GM23338 (cell line): ENCODE results near the gene LRRTM2.
A peak's percentile ranks its signal among the peaks of the same experiment; 100 is the strongest.

Source experiments
- EZH2 ChIP-seq: fragments of 200-600 bp; sonication (generic); IDR thresholded peaks from one replicate; pipeline ENCODE4 v1.8.0; 2017; ENCODE audit warnings: antibody characterized with exemption, mild to moderate bottlenecking, low read depth; ENCODE audit not compliant: unreplicated experiment
- EZH2phosphoT487 ChIP-seq: fragments of 200-600 bp; sonication (generic); IDR thresholded peaks from one replicate; pipeline ENCODE4 v1.8.1; 2018; ENCODE audit warnings: antibody characterized with exemption; ENCODE audit not compliant: unreplicated experiment
- JUNB ChIP-seq: IDR thresholded peaks from one replicate; pipeline ENCODE4 v1.6.1; 2016; ENCODE audit warnings: antibody characterized with exemption; ENCODE audit not compliant: unreplicated experiment
- NANOG ChIP-seq: IDR thresholded peaks from 2 replicates; pipeline ENCODE4 v1.6.1; 2016; ENCODE audit warnings: antibody characterized with exemption, borderline replicate concordance
- POLR2AphosphoS5 ChIP-seq: IDR thresholded peaks from 2 replicates; pipeline ENCODE4 v1.6.1; 2016; ENCODE audit warnings: antibody characterized with exemption, low read depth
- ZNF114 ChIP-seq: fragments of 250-450 bp; sonication (Bioruptor Pico); IDR thresholded peaks from 2 replicates; pipeline ENCODE4 v1.5.0; 2020; ENCODE audit warnings: mild to moderate bottlenecking, moderate library complexity
- ZNF331 ChIP-seq: fragments of 250-450 bp; sonication (Bioruptor Pico); IDR thresholded peaks from 2 replicates; pipeline ENCODE4 v1.5.0; 2020; ENCODE audit warnings: low read depth, mild to moderate bottlenecking, moderate library complexity
- TF ChIP-seq, protein P1 (sequence below), 2 experiments: fragments of 200-600 bp in 1 of 2; sonication (generic) in 1 of 2; conservative IDR thresholded peaks; 2 replicates each; pipeline versions ENCODE4 v1.5.1 to v1.6.1; 2016 to 2017; ENCODE audit warnings: antibody characterized with exemption in 2 of 2, low read depth in 2 of 2, mild to moderate bottlenecking in 2 of 2, moderate library complexity in 1 of 2
- TF ChIP-seq, protein P2 (sequence below): IDR thresholded peaks from one replicate; pipeline ENCODE4 v1.6.1; 2018; ENCODE audit warnings: antibody characterized with exemption; ENCODE audit not compliant: unreplicated experiment
- TF ChIP-seq, protein P3 (sequence below): IDR thresholded peaks from 2 replicates; pipeline ENCODE4 v1.6.1; 2016; ENCODE audit warnings: antibody characterized with exemption

DNA sequence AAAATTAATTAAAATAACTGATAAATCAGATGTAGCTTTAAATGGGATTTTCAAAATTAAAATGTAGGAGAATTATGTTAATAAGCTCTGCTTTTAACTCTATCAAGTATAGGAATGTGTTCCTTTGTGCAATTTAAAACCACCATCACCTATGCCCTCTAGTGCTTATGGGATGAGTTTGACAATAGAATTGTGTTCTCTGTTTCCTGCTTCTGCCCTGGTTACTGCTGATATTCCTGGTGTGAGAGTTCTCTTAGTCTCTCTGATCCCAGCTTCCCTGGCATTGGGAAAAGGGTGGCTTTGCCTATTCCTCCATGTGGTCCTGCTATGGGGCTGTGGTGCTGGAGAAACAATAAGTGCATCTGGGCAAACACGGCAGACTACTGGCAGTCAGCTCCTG, 8.1 kb downstream of the LRRTM2 start:
- TF ChIP-seq, protein P1, sequence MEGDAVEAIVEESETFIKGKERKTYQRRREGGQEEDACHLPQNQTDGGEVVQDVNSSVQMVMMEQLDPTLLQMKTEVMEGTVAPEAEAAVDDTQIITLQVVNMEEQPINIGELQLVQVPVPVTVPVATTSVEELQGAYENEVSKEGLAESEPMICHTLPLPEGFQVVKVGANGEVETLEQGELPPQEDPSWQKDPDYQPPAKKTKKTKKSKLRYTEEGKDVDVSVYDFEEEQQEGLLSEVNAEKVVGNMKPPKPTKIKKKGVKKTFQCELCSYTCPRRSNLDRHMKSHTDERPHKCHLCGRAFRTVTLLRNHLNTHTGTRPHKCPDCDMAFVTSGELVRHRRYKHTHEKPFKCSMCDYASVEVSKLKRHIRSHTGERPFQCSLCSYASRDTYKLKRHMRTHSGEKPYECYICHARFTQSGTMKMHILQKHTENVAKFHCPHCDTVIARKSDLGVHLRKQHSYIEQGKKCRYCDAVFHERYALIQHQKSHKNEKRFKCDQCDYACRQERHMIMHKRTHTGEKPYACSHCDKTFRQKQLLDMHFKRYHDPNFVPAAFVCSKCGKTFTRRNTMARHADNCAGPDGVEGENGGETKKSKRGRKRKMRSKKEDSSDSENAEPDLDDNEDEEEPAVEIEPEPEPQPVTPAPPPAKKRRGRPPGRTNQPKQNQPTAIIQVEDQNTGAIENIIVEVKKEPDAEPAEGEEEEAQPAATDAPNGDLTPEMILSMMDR (conservative IDR thresholded peaks at IDR 0.05; ENCODE audit: low read depth in 2 of 2), result 0 out of 4 replicates have a peak, but pooled peaks of 1 of the 2 experiments have one; percentile 4
- TF ChIP-seq JUNB (no peak), NANOG (no peak), EZH2phosphoT487 (no peak), EZH2 (no peak), POLR2AphosphoS5 (no peak), ZNF331 (CRISPR knock-in tag) (no peak), ZNF114 (CRISPR knock-in tag) (no peak)
- TF ChIP-seq, protein P2, sequence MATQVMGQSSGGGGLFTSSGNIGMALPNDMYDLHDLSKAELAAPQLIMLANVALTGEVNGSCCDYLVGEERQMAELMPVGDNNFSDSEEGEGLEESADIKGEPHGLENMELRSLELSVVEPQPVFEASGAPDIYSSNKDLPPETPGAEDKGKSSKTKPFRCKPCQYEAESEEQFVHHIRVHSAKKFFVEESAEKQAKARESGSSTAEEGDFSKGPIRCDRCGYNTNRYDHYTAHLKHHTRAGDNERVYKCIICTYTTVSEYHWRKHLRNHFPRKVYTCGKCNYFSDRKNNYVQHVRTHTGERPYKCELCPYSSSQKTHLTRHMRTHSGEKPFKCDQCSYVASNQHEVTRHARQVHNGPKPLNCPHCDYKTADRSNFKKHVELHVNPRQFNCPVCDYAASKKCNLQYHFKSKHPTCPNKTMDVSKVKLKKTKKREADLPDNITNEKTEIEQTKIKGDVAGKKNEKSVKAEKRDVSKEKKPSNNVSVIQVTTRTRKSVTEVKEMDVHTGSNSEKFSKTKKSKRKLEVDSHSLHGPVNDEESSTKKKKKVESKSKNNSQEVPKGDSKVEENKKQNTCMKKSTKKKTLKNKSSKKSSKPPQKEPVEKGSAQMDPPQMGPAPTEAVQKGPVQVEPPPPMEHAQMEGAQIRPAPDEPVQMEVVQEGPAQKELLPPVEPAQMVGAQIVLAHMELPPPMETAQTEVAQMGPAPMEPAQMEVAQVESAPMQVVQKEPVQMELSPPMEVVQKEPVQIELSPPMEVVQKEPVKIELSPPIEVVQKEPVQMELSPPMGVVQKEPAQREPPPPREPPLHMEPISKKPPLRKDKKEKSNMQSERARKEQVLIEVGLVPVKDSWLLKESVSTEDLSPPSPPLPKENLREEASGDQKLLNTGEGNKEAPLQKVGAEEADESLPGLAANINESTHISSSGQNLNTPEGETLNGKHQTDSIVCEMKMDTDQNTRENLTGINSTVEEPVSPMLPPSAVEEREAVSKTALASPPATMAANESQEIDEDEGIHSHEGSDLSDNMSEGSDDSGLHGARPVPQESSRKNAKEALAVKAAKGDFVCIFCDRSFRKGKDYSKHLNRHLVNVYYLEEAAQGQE, result no peak
- TF ChIP-seq, protein P3, sequence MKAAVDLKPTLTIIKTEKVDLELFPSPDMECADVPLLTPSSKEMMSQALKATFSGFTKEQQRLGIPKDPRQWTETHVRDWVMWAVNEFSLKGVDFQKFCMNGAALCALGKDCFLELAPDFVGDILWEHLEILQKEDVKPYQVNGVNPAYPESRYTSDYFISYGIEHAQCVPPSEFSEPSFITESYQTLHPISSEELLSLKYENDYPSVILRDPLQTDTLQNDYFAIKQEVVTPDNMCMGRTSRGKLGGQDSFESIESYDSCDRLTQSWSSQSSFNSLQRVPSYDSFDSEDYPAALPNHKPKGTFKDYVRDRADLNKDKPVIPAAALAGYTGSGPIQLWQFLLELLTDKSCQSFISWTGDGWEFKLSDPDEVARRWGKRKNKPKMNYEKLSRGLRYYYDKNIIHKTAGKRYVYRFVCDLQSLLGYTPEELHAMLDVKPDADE, result no peak
